ENCODE results near the gene BTBD6.

Gene BTBD6

GRCh38 chr14:105211758-105212089 is 36.6 kb upstream of the BTBD6 start:
- no peak for DNase-seq

- DNase-seq = no peak
Measured at GRCh38 chr14:105212541-105213300, 35.6 kb upstream of the BTBD6 start.

- DNase-seq = no peak
Measured at GRCh38 chr14:105213361-105213760, 35.0 kb upstream of the BTBD6 start.

GRCh38 chr14:105214324-105214915 is 33.9 kb upstream of the BTBD6 start:
- DNase-seq = no peak

- no peak for DNase-seq
Measured at GRCh38 chr14:105215602-105216001, 32.7 kb upstream of the BTBD6 start.

- DNase-seq = no peak
Measured at GRCh38 chr14:105216490-105217247, 31.7 kb upstream of the BTBD6 start.

- DNase-seq = no peak
Measured at GRCh38 chr14:105217774-105218173, 30.6 kb upstream of the BTBD6 start.

GRCh38 chr14:105218611-105219010 is 29.7 kb upstream of the BTBD6 start:
- DNase-seq = no peak

GRCh38 chr14:105219043-105219612 is 29.2 kb upstream of the BTBD6 start:
- DNase-seq = no peak

- no peak for DNase-seq
Measured at GRCh38 chr14:105219753-105220152, 28.6 kb upstream of the BTBD6 start.

- DNase-seq = no peak
Measured at GRCh38 chr14:105220699-105221597, 27.4 kb upstream of the BTBD6 start.

- DNase-seq = no peak
Measured at GRCh38 chr14:105221598-105222178, 26.6 kb upstream of the BTBD6 start.

GRCh38 chr14:105223260-105223659 is 25.1 kb upstream of the BTBD6 start:
- no peak for DNase-seq

GRCh38 chr14:105223770-105224544 is 24.4 kb upstream of the BTBD6 start:
- no peak for DNase-seq

- no peak for DNase-seq
Measured at GRCh38 chr14:105224845-105225570, 23.3 kb upstream of the BTBD6 start.

GRCh38 chr14:105226198-105226597 is 22.1 kb upstream of the BTBD6 start:
- no peak for DNase-seq

- no peak for DNase-seq
Measured at GRCh38 chr14:105227346-105227745, 21.0 kb upstream of the BTBD6 start.

- no peak for DNase-seq
Measured at GRCh38 chr14:105228562-105228961, 19.8 kb upstream of the BTBD6 start.

GRCh38 chr14:105229099-105229655 is 19.2 kb upstream of the BTBD6 start:
- DNase-seq = no peak

- no peak for DNase-seq
Measured at GRCh38 chr14:105240811-105241576, 7.3 kb upstream of the BTBD6 start.

All from activated CD4-positive, alpha-beta T cell treated with anti-CD3 and anti-CD28 coated beads for 48 hours (primary cell).